Measurements from ENCODE around the gene KASH5. TPM values are rescaled to one million over a fixed set of nuclear protein-coding genes. Genes with fewer than 3 reads are reported as not detected.
A peak's percentile ranks its signal among the peaks of the same experiment; 100 is the strongest.

KASH5 gene
- total and polyA plus RNA-seq, 2 donors (not counting 1 experiment from before 2014, with no cell fraction given): 0.67 to 0.74 TPM

GRCh38 chr19:49463960-49464740, 76.1 kb downstream of the KASH5 start:
- Histone ChIP-seq H3K4me2 (replicated peaks; ENCODE audit: low read depth, low read length, poor library complexity, severe bottlenecking) (no peak overlapping the region), H4K20me1 (ENCODE audit: control insufficient read depth, insufficient read depth, low read length, poor library complexity, severe bottlenecking) (peaks cover 19% of the 10 kb centered on the region), H3K9me3 (ENCODE audit: control extremely low read depth in 1 of 3, control insufficient read depth in 2 of 3, insufficient read depth in 1 of 3, low read length in 2 of 3) (peaks cover 0 to 5% (median 0%) of the 10 kb centered on the region in 3 donors), H3K4me1 (ENCODE audit: control insufficient read depth in 2 of 2, insufficient read depth in 2 of 2, low read length in 2 of 2) (peaks cover 9 to 12% of the 10 kb centered on the region in 2 donors), H3K27me3 (replicated peaks in 1 of 4; ENCODE audit: control extremely low read depth in 1 of 4, control insufficient read depth in 3 of 4, insufficient read depth in 4 of 4, low read length in 3 of 4) (no peaks in the 10 kb centered on the region), H3K79me2 (ENCODE audit: control insufficient read depth, insufficient read depth, low read length) (peaks cover 17% of the 10 kb centered on the region), H3K27ac (ENCODE audit: low read length in 2 of 2) (no peak overlapping the region), H3K9ac (ENCODE audit: low read length) (no peak overlapping the region), H3K4me3 (ENCODE audit: control extremely low read depth in 1 of 5, extremely low read depth in 1 of 5, insufficient read depth in 1 of 5, low read depth in 2 of 5, low read length in 4 of 5) (no peak overlapping the region), H2AFZ (ENCODE audit: insufficient read depth, low read depth, low read length, poor library complexity, severe bottlenecking) (no peak overlapping the region), H3K36me3 (replicated peaks in 1 of 2; ENCODE audit: control extremely low read depth in 1 of 2, control insufficient read depth in 1 of 2, extremely low read depth in 1 of 2, insufficient read depth in 2 of 2, low read length in 1 of 2) (peaks cover 0 to 55% of the 10 kb centered on the region in 2 experiments)
- POLR2A ChIA-PET: no interaction called here
- intact Hi-C loops (cut with micrococcal nuclease): no loop called here
- DNase-seq: no peak
- Mint-ChIP-seq H3K9me3 (ENCODE audit: insufficient read depth) (no peaks in the 10 kb centered on the region), H3K27me3 (no peaks in the 10 kb centered on the region), H3K27ac (no peak overlapping the region), H3K4me3 (no peak overlapping the region), H3K4me1 (peaks cover 10% of the 10 kb centered on the region)
- ATAC-seq (ENCODE audit: low read depth): no peak
- WGBS (ENCODE audit: insufficient coverage): 97% methylated on average over 35 of the region's 39 CpGs
- CTCF ChIA-PET: no interaction called here
- TF ChIP-seq EZH2 (IDR thresholded peaks at IDR 0.05; ENCODE audit: borderline replicate concordance, insufficient read depth, low read depth, low read length, poor library complexity, severe bottlenecking): no peak
- TF ChIP-seq, protein P1, sequence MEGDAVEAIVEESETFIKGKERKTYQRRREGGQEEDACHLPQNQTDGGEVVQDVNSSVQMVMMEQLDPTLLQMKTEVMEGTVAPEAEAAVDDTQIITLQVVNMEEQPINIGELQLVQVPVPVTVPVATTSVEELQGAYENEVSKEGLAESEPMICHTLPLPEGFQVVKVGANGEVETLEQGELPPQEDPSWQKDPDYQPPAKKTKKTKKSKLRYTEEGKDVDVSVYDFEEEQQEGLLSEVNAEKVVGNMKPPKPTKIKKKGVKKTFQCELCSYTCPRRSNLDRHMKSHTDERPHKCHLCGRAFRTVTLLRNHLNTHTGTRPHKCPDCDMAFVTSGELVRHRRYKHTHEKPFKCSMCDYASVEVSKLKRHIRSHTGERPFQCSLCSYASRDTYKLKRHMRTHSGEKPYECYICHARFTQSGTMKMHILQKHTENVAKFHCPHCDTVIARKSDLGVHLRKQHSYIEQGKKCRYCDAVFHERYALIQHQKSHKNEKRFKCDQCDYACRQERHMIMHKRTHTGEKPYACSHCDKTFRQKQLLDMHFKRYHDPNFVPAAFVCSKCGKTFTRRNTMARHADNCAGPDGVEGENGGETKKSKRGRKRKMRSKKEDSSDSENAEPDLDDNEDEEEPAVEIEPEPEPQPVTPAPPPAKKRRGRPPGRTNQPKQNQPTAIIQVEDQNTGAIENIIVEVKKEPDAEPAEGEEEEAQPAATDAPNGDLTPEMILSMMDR (IDR thresholded peaks at IDR 0.05): no peak

DNA sequence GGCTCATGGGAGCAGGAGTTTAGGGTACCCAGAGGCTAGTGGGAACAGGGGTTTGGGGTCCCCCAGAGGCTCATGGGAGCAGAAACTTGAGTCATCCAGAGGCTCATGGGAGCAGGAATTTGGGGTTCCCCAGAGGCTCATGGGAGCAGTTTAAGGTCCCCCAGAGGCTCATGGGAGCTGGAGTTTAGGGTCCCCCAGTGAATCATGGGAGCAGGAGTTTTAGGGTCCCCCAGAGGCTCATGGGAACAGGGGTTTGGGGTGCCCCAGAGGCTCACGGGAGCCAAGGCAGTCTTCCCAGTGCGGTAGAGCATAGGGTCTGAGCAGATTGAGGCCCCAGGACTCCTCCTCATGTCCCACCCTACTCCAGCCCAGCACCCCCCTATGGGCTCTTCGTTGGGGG, 77.3 kb downstream of the KASH5 start:
- H3K4me1 ChIP-seq (ENCODE audit: control insufficient read depth in 2 of 2, insufficient read depth in 2 of 2, low read length in 2 of 2): peaks cover 18 to 25% of the 10 kb centered on the region in 2 donors
- H3K9me3 ChIP-seq (ENCODE audit: control extremely low read depth in 1 of 3, control insufficient read depth in 2 of 3, insufficient read depth in 1 of 3, low read length in 2 of 3): peaks cover 0 to 17% (median 0%) of the 10 kb centered on the region in 3 donors
- 96% methylated on average over 3 of the region's 3 CpGs for WGBS (ENCODE audit: insufficient coverage)
- peaks cover 6% of the 10 kb centered on the region for H4K20me1 ChIP-seq (ENCODE audit: control insufficient read depth, insufficient read depth, low read length, poor library complexity, severe bottlenecking)
- no peaks in the 10 kb centered on the region for H3K9me3 Mint-ChIP-seq (ENCODE audit: insufficient read depth)
- CTCF ChIA-PET: interaction anchor here (1.4 kb wide), 1 partner anchor 13 kb away, joined by 4 read pairs; the partner anchor contains the start of gene PIH1D1
- H3K4me1 Mint-ChIP-seq: peaks cover 18% of the 10 kb centered on the region
- no peak overlapping the region for H3K9ac ChIP-seq (ENCODE audit: low read length)
- H3K27me3 Mint-ChIP-seq: no peaks in the 10 kb centered on the region
- intact Hi-C loops (cut with micrococcal nuclease): no loop called here
- no peak for ATAC-seq (ENCODE audit: low read depth)
- TF ChIP-seq, protein P1 (IDR thresholded peaks at IDR 0.05): no peak
- TF ChIP-seq EZH2 (IDR thresholded peaks at IDR 0.05; ENCODE audit: borderline replicate concordance, insufficient read depth, low read depth, low read length, poor library complexity, severe bottlenecking): no peak
- peaks cover 6% of the 10 kb centered on the region for H3K79me2 ChIP-seq (ENCODE audit: control insufficient read depth, insufficient read depth, low read length)
- no peaks in the 10 kb centered on the region for H3K27me3 ChIP-seq (replicated peaks in 1 of 4; ENCODE audit: control extremely low read depth in 1 of 4, control insufficient read depth in 3 of 4, insufficient read depth in 4 of 4, low read length in 3 of 4)
- no peak overlapping the region for H3K4me2 ChIP-seq (replicated peaks; ENCODE audit: low read depth, low read length, poor library complexity, severe bottlenecking)
- H3K27ac Mint-ChIP-seq: peak overlapping the region; percentile 37
- peak overlapping the region; percentile 6 to 50 for H3K27ac ChIP-seq (ENCODE audit: low read length in 2 of 2)
- no peak for DNase-seq
- H3K36me3 ChIP-seq (replicated peaks in 1 of 2; ENCODE audit: control extremely low read depth in 1 of 2, control insufficient read depth in 1 of 2, extremely low read depth in 1 of 2, insufficient read depth in 2 of 2, low read length in 1 of 2): peaks cover 0 to 43% of the 10 kb centered on the region in 2 experiments
- POLR2A ChIA-PET: interaction anchor here (0.5 to 1.7 kb wide), 3 partner anchors 11 to 14 kb away, joined by 3 to 7 read pairs (median 3); partner anchors contain the start of gene ALDH16A1
- no peak overlapping the region for H3K4me3 ChIP-seq (ENCODE audit: control extremely low read depth in 1 of 5, extremely low read depth in 1 of 5, insufficient read depth in 1 of 5, low read depth in 2 of 5, low read length in 4 of 5)
- H3K4me3 Mint-ChIP-seq: no peak overlapping the region
- H2AFZ ChIP-seq (ENCODE audit: insufficient read depth, low read depth, low read length, poor library complexity, severe bottlenecking): no peak overlapping the region

Measured in B cell (primary cell).